RWPE1 (cell line): Measurements from ENCODE around the gene UGT1A5.

Experiments
- CTCF ChIA-PET: fragments of 350-600 bp; sonication (Branson Sonifier 250); formaldehyde crosslinking; extraction: SDS; loops from one replicate; lab custom pipeline; 2021; lab: Yijun Ruan, JAX
- POLR2A ChIA-PET: fragments of 400-600 bp; formaldehyde crosslinking; extraction: SDS; loops from one replicate; lab custom pipeline; 2020; ENCODE audit warnings: antibody characterized with exemption; ENCODE audit not compliant: low non-redundant PET; lab: Yijun Ruan, JAX
- DNase-seq: peaks from one replicate; pipeline ENCODE4 v3.0.0; 2012; ENCODE audit warnings: low spot score
- H3K27ac ChIP-seq: fragments of 450-650 bp; 2 replicates; pipeline ENCODE4 v1.5.1; 2017
- CTCF ChIP-seq: fragments of 450-650 bp; conservative IDR thresholded peaks from 2 replicates; pipeline ENCODE4 v1.5.1; 2017; ENCODE audit warnings: low read depth, mild to moderate bottlenecking

The UGT1A5 gene

GRCh38 chr2:233816771-233817170 is 104.1 kb downstream of the UGT1A5 start:
- ChIA-PET CTCF (no interaction called here), POLR2A (no interaction called here)
- DNase-seq = no peak
- no peak for TF ChIP-seq CTCF
- H3K27ac ChIP-seq = no peak overlapping the region

GRCh38 chr2:233817361-233817911 is 104.7 kb downstream of the UGT1A5 start:
- CTCF ChIA-PET = no interaction called here
- DNase-seq = no peak
- H3K27ac ChIP-seq = no peak overlapping the region
- TF ChIP-seq CTCF = no peak
- POLR2A ChIA-PET = no interaction called here

- ChIA-PET CTCF (no interaction called here), POLR2A (no interaction called here)
- H3K27ac ChIP-seq = no peak overlapping the region
- DNase-seq = no peak
- TF ChIP-seq CTCF = no peak
Measured at GRCh38 chr2:233817995-233818638, 105.4 kb downstream of the UGT1A5 start.

- no peak overlapping the region for H3K27ac ChIP-seq
- ChIA-PET CTCF (no interaction called here), POLR2A (no interaction called here)
- no peak for TF ChIP-seq CTCF
- no peak for DNase-seq
Measured at GRCh38 chr2:233818639-233819621, 106.2 kb downstream of the UGT1A5 start.

GRCh38 chr2:233819884-233820773 is 107.4 kb downstream of the UGT1A5 start:
- no peak for DNase-seq
- ChIA-PET POLR2A (no interaction called here), CTCF (interaction anchor here (0.6 kb wide), 1 partner anchor 449 kb away, joined by 3 read pairs; no protein-coding TSS in a partner anchor)
- no peak overlapping the region for H3K27ac ChIP-seq
- no peak for TF ChIP-seq CTCF
